ENCODE results near the gene TRIM41. TPM values are rescaled to one million over a fixed set of nuclear protein-coding genes. Genes with fewer than 3 reads are reported as not detected.

The TRIM41 gene
- total and polyA plus RNA-seq, 12 donors, result 13.3 to 56.2 (median 19.6) TPM

- Histone ChIP-seq H3K9me3 (replicated peaks in 1 of 3) (no peaks in the 10 kb centered on the region), H3K27ac (no peak overlapping the region), H3K36me3 (replicated peaks in 1 of 2) (no peaks in the 10 kb centered on the region), H3K4me3 (no peak overlapping the region), H3K27me3 (no peaks in the 10 kb centered on the region), H3K4me1 (replicated peaks in 1 of 2) (peaks cover 5 to 11% of the 10 kb centered on the region in 2 donors)
- no peak for TF ChIP-seq POLR2A (IDR thresholded peaks at IDR 0.05)
- peak; percentile 69 to 85 (median 78) for TF ChIP-seq CTCF (IDR thresholded peaks at IDR 0.05)
- intact Hi-C loops (cut with DNase I), result no loop called here
- DNase-seq, result peak in 6 of 7 donors; percentile 65 to 85 (median 75)
- WGBS, 4 donors, result 40 to 54% (median 51%) methylated on average over 16 to 25 of the region's 25 CpGs
These were observed 41.2 kb upstream of the TRIM41 start for GRCh38 chr5:181181650-181182565.

- no peaks in the 10 kb centered on the region for H3K36me3 ChIP-seq (replicated peaks in 1 of 2)
- 70 to 85% (median 81%) methylated on average over 12 of the region's 12 CpGs for WGBS, 4 donors
- TF ChIP-seq POLR2A (IDR thresholded peaks at IDR 0.05), result no peak
- H3K27ac ChIP-seq, result no peak overlapping the region
- H3K4me3 ChIP-seq, result no peak overlapping the region
- H3K27me3 ChIP-seq, result no peaks in the 10 kb centered on the region
- H3K9me3 ChIP-seq (replicated peaks in 1 of 3), result no peaks in the 10 kb centered on the region
- DNase-seq, result no peak
- intact Hi-C loops (cut with DNase I), result no loop called here
- H3K4me1 ChIP-seq (replicated peaks in 1 of 2), result peaks cover 5 to 11% of the 10 kb centered on the region in 2 donors
These were observed 40.4 kb upstream of the TRIM41 start for GRCh38 chr5:181182651-181183050.

- Histone ChIP-seq H3K4me3 (peak overlapping the region in 1 of 4 donors; percentile 68), H3K9me3 (replicated peaks in 1 of 3) (no peaks in the 10 kb centered on the region), H3K27me3 (no peaks in the 10 kb centered on the region), H3K27ac (no peak overlapping the region), H3K36me3 (replicated peaks in 1 of 2) (no peaks in the 10 kb centered on the region), H3K4me1 (replicated peaks in 1 of 2) (peaks cover 11 to 12% of the 10 kb centered on the region in 2 donors)
- 79 to 88% (median 86%) methylated on average over 16 of the region's 16 CpGs for WGBS, 4 donors
- intact Hi-C loops (cut with DNase I), result loop anchor here (5.0 kb wide), 2 partner anchors 37 to 77 kb away; partner anchors contain the start of genes TRIM41 (in 1 of the 2) and TRIM52 (in 1 of the 2)
- DNase-seq, result no peak
- TF ChIP-seq POLR2A (IDR thresholded peaks at IDR 0.05) (no peak), CTCF (IDR thresholded peaks at IDR 0.05) (no peak)
These were observed 38.2 kb upstream of the TRIM41 start for GRCh38 chr5:181184845-181185216.

- H3K27me3 ChIP-seq, result no peaks in the 10 kb centered on the region
- H3K9me3 ChIP-seq (replicated peaks in 1 of 3), result no peaks in the 10 kb centered on the region
- no peak overlapping the region for H3K4me3 ChIP-seq
- DNase-seq, result no peak
- intact Hi-C loops (cut with DNase I), result loop anchor here (5.0 kb wide), 2 partner anchors 37 to 77 kb away; partner anchors contain the start of genes TRIM41 (in 1 of the 2) and TRIM52 (in 1 of the 2)
- H3K36me3 ChIP-seq (replicated peaks in 1 of 2), result no peaks in the 10 kb centered on the region
- H3K27ac ChIP-seq, result no peak overlapping the region
- 91 to 95% (median 93%) methylated on average over 13 of the region's 13 CpGs for WGBS, 4 donors
- no peak for TF ChIP-seq POLR2A (IDR thresholded peaks at IDR 0.05)
- no peak for TF ChIP-seq CTCF (IDR thresholded peaks at IDR 0.05)
- H3K4me1 ChIP-seq (replicated peaks in 1 of 2), result peaks cover 15 to 20% of the 10 kb centered on the region in 2 donors
These were observed 37.5 kb upstream of the TRIM41 start for GRCh38 chr5:181185560-181185959.

Measured in adrenal gland (tissue), 12 donors.